OCI-LY3 (cell line): ENCODE data around the gene ATXN2.

Source experiments
- H2AFZ ChIP-seq: fragments of 200-600, 300-600 bp; shearing (Covaris generic); 2 replicates; pipeline ENCODE4 v1.6.0; 2014; ENCODE audit warnings: antibody characterized with exemption, low read depth, low read length
- H3K27ac ChIP-seq: fragments of 200-600, 300-600 bp; sonication (generic); 2 replicates; pipeline ENCODE4 v1.5.1; 2014; ENCODE audit warnings: mild to moderate bottlenecking, low read length, moderate library complexity, mixed read lengths
- H3K27me3 ChIP-seq: fragments of 200-600, 300-600 bp; sonication (generic); 2 replicates; pipeline ENCODE4 v1.6.1; 2014; ENCODE audit warnings: low read depth, low read length, mixed read lengths
- H3K36me3 ChIP-seq: fragments of 200-600, 300-600 bp; sonication (generic); replicated peaks from 2 replicates; pipeline ENCODE3; 2014; ENCODE audit warnings: low read depth, low read length, mixed read lengths
- H3K4me1 ChIP-seq: fragments of 300-600, 200-600 bp; sonication (generic); 2 replicates; pipeline ENCODE4 v1.6.1; 2014; ENCODE audit warnings: low read length, mixed read lengths
- H3K4me2 ChIP-seq: fragments of 200-600, 300-600 bp; sonication (generic); 2 replicates; pipeline ENCODE4 v1.6.1; 2014; ENCODE audit warnings: low read length, mixed read lengths
- H3K4me3 ChIP-seq: fragments of 300-600, 200-600 bp; sonication (generic); 2 replicates; pipeline ENCODE4 v1.5.1; 2014; ENCODE audit warnings: antibody characterized with exemption, mild to moderate bottlenecking, low read length, moderate library complexity
- H3K79me2 ChIP-seq: fragments of 300-600, 200-600 bp; shearing (Covaris generic); 2 replicates; pipeline ENCODE4 v1.6.1; 2014; ENCODE audit warnings: mild to moderate bottlenecking, low read length, mixed read lengths
- H3K9ac ChIP-seq: fragments of 300-600, 200-600 bp; shearing (Covaris generic); 2 replicates; pipeline ENCODE4 v1.6.0; 2014; ENCODE audit warnings: mild to moderate bottlenecking, low read length, moderate library complexity
- H3K9me3 ChIP-seq: fragments of 200-600, 300-600 bp; shearing (Covaris generic); 2 replicates; pipeline ENCODE4 v1.6.1; 2014; ENCODE audit warnings: low read length, mixed read lengths; ENCODE audit not compliant: insufficient read depth
- H4K20me1 ChIP-seq: fragments of 200-600, 300-600 bp; sonication (generic); 2 replicates; pipeline ENCODE4 v1.6.1; 2016; ENCODE audit warnings: low read length, mixed read lengths; ENCODE audit not compliant: insufficient read depth
- EZH2phosphoT487 ChIP-seq: fragments of 200-600 bp; shearing (Covaris generic); IDR thresholded peaks from 2 replicates; pipeline ENCODE4 v1.6.1; 2018; ENCODE audit warnings: antibody characterized with exemption, mixed run types, low read depth
- TF ChIP-seq, protein P1 (sequence below): fragments of 200-600, 300-600 bp; sonication (generic); IDR thresholded peaks from 2 replicates; pipeline ENCODE4 v1.5.1; 2014; ENCODE audit warnings: antibody characterized with exemption, low read length, low read depth

ATXN2 gene

DNA sequence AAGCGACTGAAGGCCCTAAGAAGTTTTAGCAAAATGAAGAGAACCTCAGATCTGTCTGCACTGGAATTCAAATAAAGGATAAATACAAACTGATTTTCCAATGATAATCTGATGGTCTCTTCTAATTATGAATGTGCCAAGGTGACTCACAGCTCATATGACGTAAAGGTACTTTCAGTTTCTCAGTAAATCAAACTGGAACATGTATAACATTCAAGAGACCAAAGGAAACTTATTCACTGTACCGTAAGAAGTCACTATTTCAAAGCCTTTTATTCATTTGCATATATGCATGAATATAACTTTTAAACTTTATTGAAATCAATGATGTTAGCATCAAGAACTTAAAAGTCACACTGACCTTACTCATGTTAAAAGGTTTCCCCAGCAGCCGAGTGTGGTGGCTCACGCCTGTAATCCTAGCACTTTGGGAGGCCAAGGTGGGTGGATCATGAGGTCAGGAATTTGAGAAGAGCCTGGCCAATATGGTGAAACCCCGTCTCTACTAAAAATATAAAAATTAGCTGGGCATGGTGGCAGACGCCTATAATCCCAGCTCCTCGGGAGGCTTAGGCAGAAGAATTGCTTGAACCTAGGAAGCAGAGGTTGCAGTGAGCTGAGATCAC lies 52.2 kb downstream of the ATXN2 start:
- Histone ChIP-seq H2AFZ (no peak overlapping the region), H3K9me3 (no peaks in the 10 kb centered on the region), H3K27ac (no peak overlapping the region), H4K20me1 (no peaks in the 10 kb centered on the region), H3K36me3 (peaks cover 23% of the 10 kb centered on the region), H3K4me1 (no peaks in the 10 kb centered on the region), H3K9ac (no peak overlapping the region), H3K79me2 (peaks cover 4% of the 10 kb centered on the region; the same call in 1 of the 2 replicates), H3K27me3 (no peaks in the 10 kb centered on the region), H3K4me2 (no peak overlapping the region), H3K4me3 (no peak overlapping the region)
- no peak for TF ChIP-seq EZH2phosphoT487
- TF ChIP-seq, protein P1, sequence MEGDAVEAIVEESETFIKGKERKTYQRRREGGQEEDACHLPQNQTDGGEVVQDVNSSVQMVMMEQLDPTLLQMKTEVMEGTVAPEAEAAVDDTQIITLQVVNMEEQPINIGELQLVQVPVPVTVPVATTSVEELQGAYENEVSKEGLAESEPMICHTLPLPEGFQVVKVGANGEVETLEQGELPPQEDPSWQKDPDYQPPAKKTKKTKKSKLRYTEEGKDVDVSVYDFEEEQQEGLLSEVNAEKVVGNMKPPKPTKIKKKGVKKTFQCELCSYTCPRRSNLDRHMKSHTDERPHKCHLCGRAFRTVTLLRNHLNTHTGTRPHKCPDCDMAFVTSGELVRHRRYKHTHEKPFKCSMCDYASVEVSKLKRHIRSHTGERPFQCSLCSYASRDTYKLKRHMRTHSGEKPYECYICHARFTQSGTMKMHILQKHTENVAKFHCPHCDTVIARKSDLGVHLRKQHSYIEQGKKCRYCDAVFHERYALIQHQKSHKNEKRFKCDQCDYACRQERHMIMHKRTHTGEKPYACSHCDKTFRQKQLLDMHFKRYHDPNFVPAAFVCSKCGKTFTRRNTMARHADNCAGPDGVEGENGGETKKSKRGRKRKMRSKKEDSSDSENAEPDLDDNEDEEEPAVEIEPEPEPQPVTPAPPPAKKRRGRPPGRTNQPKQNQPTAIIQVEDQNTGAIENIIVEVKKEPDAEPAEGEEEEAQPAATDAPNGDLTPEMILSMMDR, result no peak

DNA sequence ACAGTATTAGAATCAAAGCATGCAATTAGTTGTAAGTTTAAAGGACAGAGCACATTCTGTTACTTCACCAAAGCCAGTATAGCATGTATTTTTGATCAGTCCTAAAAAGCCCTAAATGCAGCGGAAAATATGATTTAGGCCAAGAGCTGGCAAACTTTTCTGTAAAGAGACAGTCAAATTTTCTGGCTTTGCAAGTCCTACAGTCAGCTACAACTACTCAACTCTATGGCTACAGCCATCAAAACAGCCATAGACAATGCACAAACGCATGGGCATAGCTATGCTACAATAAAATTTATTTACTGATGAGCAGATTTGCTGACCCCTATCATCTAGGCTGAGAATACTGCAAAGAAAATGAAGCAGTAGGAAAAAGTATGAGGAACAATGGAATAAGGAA lies 52.9 kb downstream of the ATXN2 start:
- Histone ChIP-seq H3K36me3 (peaks cover 20% of the 10 kb centered on the region), H3K27me3 (no peaks in the 10 kb centered on the region)
- TF ChIP-seq, protein P1, result no peak
- TF ChIP-seq EZH2phosphoT487, result no peak

DNA sequence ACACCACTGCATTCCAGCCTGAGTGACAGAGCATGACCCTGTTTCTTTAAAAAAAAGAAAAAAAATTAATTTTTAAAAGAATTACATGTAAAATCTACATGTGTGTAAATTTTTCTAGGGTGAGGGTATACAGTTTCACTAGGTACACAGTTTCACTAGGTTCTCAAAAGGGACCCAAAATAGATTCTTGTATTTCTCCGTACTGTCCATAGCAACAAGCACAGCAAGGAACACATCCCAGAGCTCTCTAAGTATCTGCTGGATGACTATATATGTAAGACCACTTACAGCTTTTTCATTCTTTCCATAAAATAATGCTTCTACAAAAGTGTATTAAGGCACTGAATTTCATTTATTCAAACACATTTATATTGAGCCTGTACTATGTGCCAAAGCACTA lies 55.1 kb downstream of the ATXN2 start:
- H3K36me3 ChIP-seq, result peaks cover 19% of the 10 kb centered on the region
- no peak overlapping the region for H3K4me2 ChIP-seq
- H3K4me3 ChIP-seq, result no peak overlapping the region
- H3K4me1 ChIP-seq, result no peaks in the 10 kb centered on the region
- no peaks in the 10 kb centered on the region for H3K27me3 ChIP-seq
- H3K9me3 ChIP-seq, result no peaks in the 10 kb centered on the region
- no peak overlapping the region for H2AFZ ChIP-seq
- no peak for TF ChIP-seq EZH2phosphoT487
- TF ChIP-seq, protein P1, result no peak
- no peaks in the 10 kb centered on the region for H4K20me1 ChIP-seq
- H3K79me2 ChIP-seq, result peaks cover 4% of the 10 kb centered on the region; the same call in 1 of the 2 replicates
- H3K27ac ChIP-seq, result no peak overlapping the region
- H3K9ac ChIP-seq, result no peak overlapping the region

More for the DNA sequence above, 52.9 kb downstream of the ATXN2 start:
- H3K4me1 ChIP-seq, result no peaks in the 10 kb centered on the region
- peaks cover 4% of the 10 kb centered on the region; the same call in 1 of the 2 replicates for H3K79me2 ChIP-seq
- H2AFZ ChIP-seq, result no peak overlapping the region
- H3K4me3 ChIP-seq, result no peak overlapping the region
- H3K9ac ChIP-seq, result no peak overlapping the region
- no peaks in the 10 kb centered on the region for H4K20me1 ChIP-seq
- no peaks in the 10 kb centered on the region for H3K9me3 ChIP-seq
- no peak overlapping the region for H3K4me2 ChIP-seq
- no peak overlapping the region for H3K27ac ChIP-seq

DNA sequence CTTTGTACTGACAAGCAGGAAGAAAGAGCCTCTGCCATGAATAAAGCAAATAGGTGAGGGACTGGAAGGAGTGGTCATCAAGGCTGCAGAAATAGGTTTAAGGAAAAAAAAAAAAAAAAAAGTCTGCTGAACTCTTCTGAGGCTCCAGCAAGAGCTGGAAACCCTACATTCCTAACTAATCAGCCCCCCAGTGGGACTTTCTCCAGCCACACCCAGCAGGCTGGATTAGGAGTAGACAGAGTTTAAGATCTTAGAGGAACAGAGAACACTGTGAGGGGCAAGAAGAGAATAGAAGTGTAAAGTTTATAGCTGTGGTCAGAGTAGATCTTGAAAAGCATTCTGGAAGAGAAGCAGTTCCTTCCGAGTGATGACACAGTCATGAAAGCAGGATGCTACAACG lies 66.4 kb downstream of the ATXN2 start:
- Histone ChIP-seq H3K9ac (no peak overlapping the region), H3K4me2 (no peak overlapping the region), H3K27ac (no peak overlapping the region), H3K79me2 (no peaks in the 10 kb centered on the region), H3K9me3 (no peaks in the 10 kb centered on the region), H4K20me1 (peaks cover 6% of the 10 kb centered on the region; the same call in 1 of the 2 replicates), H3K4me1 (no peaks in the 10 kb centered on the region), H3K36me3 (peaks cover 16% of the 10 kb centered on the region), H3K27me3 (no peaks in the 10 kb centered on the region), H2AFZ (no peak overlapping the region), H3K4me3 (no peak overlapping the region)
- no peak for TF ChIP-seq EZH2phosphoT487
- TF ChIP-seq, protein P1, result no peak
